HG03558 (cell line): ENCODE results near the gene EHBP1.

Source experiments
- ATAC-seq: cut with Tn5 transposase; IDR thresholded peaks from one replicate; pipeline ENCODE4 v1.9.1; 2021; ENCODE audit warnings: moderate number of reproducible peaks; ENCODE audit not compliant: unreplicated experiment; ENCODE audit errors: extremely low read depth

Gene EHBP1

DNA sequence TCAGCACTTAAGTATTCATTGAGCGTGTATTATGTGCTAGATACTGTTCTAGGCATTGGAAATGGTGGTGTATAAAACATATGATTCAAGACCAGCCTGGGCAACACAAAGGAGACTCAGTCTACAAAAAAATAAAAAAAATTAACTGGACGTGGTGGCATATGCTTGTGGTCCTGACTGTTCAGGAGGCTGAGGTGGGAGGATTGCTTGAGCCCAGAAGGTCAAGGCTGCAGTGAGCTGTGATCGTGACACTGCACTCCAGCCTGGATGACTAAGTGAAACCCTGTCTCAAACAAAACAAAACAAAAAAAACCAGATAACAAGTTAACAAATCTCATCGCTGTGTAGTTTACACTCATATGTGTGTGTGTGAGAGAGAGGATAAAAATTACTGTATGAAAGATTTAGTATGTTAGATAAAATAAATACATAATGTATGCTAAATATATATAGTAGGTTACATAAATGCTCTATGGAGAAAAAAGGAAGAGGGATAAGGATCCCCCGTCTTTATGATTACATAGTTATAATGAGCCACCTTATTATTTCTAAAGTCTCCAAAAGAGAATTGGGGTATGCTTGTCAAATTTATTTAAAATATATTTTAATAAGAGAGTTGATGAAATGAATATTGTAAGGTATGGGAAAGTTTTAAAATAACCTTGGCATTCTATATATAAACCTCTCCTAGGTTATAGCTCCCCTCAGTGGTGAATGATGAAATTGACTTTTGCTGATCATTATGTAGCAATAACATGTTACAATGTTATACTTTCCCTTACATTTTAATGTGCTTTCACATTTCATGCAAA, 69.2 kb downstream of the EHBP1 start:
- peak; percentile 61 for ATAC-seq

DNA sequence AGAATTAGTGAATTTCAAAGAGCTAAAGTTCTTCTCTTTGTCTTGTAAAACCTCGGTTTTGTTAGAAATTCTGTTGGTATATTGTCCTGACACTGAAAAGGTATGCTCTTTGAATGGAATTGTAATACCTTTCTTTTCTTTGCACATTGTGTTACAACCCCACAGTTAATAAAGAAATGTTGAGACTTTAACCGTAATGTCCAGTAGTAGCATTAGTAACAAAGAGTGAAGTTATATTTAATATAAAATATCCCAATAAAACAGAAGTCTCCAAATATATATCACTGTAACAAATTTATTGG, 69.8 kb downstream of the EHBP1 start:
- ATAC-seq: no peak

DNA sequence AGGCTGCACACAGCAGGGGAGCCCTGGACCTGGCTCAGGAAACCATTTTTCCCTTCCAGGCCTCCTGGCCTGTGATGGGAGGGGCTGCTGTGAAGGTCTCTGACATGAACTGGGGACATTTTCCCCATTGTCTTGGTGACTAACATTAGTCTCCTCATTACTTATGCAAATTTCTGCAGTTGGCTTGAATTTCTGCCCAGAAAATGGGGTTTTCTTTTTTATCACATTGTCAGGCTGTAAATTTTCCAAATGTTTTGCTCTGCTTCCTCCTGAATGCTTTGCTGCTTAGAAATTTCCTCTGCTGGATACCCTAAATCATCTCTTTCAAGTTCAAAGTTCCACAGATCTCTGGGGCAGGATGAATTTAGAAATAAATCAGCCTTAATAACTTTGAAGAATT, 78.2 kb downstream of the EHBP1 start:
- ATAC-seq: no peak

DNA sequence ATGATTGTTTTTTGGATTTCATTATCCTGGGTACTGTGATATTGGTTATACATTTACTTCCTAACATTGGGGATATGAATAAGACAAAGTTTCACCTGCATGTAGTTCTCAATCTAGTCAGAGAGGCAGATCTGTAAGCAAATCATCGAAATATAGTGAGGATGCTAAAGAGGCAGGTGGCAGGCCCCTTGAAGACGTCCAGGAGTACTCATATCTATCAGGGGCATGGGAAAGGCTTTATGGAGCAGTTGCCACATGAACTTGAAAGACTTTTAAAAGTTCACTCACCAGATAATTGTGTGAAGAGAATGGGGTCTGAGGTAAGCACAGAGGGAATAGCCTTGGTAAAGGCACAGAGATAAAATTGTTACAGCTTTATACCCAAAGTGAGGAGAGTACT, 78.8 kb downstream of the EHBP1 start:
- ATAC-seq: no peak

DNA sequence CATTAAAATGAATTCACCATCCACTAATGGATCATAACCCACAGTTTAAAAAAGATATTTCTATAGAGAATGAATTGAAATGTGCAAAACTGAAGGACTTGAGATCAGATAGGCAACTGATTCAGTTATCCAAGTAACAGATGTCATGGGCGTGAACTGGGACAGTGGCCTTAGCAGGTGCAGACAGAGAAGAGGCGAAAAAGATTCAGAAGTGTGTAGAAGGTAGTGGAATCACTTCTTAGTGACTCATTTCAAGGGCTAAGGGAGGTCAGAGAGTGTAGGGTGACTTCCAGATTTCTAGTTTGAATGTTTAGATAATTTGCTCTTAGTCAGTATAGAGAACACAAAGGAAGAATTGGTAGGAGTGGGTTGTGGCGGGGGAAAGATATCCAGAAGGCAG, 79.7 kb downstream of the EHBP1 start:
- ATAC-seq: no peak

DNA sequence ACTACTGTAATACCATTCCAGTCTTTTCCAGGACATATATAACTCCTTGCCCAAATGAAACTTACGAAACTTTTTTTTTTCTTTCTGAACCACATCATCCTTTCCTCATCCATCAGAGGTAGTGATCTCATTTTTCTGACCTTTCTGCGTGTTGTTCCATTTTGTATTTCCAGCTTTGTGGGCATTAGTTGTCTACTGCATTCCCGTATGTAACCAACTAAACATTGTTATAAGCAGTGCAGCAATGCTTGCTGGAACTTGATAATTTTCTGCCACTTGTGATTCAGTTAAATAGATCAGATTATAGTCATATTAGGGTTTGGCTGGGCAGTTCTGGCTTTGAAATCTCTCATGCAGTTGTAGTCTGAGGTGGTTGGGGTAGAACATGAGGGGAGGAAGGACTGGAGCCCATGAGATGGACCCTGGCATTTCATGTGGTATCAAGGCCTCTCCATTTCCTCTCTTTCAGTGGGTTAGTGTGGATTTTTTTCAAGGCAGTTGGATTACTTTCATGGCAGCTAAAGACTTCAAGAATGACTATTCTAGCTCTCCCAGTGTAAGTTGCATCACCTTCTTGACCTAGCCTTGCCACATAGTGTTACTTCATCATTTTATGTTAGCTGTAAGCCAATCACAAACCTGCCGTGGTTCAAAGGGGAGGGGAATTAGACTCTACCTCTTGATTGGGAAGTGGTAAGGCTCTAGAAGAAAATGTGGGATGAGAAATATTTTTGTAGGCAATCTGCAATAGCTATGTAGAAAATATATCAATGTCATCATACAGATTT, 80.5 kb downstream of the EHBP1 start:
- no peak for ATAC-seq

DNA sequence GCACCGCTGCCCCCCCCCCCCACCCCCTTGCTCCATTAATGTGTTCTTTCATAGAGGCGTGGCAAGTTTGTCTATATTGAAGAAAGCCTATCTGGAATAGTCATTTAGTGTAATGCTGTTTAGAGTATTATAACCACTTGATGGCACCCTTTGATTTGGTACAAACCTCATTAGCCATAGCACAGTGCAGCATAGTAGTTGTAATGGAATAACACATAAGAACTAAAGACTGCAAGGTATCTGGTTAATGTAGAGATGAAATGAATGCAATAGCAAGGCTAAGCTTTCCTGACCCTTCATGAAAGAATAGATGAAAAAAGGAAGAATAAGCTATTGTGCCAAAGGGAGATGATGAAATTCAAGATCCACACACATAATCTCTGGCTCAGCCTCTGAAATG, 81.9 kb downstream of the EHBP1 start:
- no peak for ATAC-seq

DNA sequence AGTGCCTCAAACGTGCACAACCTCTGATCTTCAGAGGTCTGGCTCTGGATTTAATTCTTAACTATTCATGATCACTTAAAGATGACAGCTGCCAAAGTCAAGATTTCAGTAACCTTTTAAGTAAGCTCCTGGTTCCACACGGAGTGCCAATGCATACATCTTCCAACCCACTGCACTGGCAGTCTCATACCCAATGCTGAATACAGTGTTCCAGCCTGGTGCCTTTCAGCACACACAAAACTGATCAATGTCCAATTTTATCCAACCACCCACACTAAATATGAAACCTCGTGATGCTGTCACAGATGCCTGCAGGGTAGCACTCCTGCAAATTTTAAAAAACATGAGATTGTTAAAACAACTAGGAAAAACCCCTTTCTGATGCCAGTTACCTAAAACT, 84.0 kb downstream of the EHBP1 start:
- no peak for ATAC-seq

DNA sequence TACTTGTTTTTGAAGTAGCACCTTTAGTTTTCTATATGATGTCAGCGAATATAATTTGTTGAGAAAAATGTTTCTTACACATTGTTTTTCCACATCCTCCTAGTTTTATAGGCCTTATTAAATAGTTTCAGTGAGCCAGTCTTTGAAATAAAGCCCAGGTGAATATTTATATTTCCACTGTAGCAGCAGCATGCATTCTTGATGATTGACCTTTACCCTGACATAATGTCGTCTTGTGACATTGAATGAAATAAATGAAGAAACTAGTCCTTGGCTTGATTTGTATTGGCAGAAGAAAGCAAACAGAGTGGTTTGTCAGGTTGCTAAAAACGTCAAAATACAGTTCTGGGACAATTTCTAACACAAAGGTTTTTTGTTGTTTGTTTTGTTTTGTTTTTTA, 84.4 kb downstream of the EHBP1 start:
- no peak for ATAC-seq

DNA sequence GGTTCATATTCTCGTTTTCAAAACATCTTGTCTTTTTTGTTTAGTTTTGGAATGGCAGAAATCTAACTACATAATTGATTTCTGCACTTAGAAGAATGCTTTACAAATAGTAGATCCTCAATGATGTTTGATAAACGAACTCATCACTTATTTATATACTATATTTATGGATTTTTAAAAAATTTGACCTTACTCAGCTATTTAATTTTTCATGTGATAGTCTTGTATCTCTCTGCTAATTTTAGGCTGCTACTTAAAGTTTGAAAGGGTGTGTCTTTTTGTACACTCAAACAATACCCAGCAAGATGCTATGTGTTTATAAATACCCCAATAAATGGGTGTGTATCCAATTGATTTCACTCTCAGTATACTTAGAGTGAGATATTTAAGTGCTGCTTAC, 86.9 kb downstream of the EHBP1 start:
- no peak for ATAC-seq

DNA sequence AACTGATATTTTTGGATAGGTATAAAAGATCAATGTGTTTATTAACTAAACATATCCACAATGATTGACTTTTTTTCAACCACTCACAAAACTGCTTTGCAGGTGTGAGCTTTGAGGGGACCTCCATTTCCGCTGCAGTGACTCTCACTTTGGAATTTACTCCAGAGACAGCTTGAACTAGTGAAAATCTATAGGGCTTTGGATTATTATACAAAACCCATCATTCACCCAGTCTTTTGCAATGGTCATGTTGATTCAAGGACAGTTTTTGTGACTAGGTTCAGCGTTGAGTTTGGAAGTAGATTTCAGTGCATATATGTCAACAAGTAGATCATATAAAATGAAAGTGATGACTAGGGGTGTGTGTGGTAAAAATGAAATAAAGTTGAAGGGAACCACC, 87.7 kb downstream of the EHBP1 start:
- no peak for ATAC-seq

DNA sequence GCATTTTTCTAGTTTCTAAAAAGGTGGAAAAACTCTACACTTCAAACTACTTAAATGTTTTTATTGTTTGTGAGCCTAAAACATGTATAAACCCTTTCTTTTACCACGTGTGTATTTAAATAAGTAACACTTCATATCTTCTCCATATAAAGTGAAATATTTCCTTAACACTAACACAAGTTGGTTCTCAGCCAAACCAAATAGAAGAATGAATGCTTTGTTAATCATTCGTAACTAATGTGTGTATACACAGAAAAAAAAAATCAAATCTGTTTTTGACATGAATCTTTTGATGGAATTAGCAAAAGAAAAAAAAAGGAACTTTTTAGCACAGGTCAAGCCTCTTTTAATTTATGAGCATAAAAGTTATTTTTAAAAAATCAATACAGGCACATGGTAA, 89.3 kb downstream of the EHBP1 start:
- ATAC-seq: no peak

DNA sequence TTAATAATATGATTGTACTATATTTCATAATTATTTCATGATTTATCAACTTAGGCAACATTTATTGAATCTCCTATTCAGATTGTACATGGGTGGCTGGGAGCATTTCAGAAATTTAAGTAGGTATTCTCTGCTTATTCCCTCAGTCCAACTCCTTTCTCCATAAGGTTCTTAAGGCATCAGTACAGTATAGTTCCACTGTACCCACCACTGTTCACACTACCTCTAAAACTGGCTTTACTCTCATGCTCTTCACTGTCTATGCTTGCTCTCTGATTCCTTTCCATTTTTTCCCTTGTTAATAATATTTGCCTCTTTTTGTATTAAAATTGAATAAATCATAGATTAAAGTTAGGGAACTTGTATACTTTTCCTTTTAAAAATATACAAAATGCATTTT, 89.8 kb downstream of the EHBP1 start:
- no peak for ATAC-seq

DNA sequence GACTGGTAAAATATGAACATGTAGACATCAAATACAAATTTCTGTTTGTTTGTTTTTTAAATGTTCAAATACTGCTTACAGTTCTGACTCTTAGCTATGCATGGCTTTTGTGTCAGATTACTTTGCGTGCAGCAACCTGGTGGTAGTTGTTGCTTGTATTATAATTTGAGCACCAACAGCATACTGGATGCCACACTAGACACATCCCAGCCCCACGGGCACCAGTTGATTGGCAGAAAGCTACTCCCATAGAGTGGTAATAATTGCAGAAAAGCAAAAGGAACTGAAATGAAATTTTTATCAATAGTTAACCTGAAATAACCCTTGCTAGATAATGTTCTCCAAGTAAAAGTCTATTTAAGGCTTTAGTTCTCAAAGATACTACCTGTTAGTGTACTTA, 91.6 kb downstream of the EHBP1 start:
- no peak for ATAC-seq

DNA sequence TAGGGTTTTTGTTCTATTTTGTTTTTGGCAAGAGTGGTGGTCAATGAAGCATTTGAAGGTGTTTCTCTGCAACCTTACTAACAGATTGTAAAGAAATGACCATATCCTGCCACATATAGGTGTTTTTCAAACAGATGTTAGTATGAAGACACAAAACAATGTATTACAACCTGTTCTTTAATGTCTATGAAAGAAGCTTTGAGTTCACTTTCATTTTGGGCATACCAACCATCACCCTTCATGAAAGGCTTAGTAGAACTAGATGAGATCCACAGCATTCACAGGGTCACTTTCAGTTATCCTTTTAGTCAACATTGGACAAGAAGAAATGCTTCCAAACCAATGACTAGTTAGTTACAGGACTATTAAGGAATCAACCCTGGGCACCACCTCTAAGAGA, 95.1 kb downstream of the EHBP1 start:
- no peak for ATAC-seq

DNA sequence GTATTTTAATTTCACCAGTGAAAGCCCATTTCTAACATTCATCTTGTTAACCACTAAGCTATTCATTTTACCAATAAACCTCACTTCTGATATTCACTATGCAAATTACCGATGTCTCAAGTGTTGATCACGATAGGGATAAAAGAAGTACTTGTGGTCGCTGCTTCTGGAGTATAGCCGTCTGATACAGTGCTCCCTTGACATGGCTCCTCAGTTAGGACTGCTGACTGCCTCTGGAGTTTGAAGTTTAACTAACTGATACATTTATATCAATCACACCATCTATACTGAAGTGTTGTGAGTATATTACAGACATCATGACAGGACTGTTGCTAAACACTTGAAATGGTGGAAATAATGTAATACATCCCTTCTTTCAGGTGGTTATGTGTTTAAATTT, 95.6 kb downstream of the EHBP1 start:
- no peak for ATAC-seq

DNA sequence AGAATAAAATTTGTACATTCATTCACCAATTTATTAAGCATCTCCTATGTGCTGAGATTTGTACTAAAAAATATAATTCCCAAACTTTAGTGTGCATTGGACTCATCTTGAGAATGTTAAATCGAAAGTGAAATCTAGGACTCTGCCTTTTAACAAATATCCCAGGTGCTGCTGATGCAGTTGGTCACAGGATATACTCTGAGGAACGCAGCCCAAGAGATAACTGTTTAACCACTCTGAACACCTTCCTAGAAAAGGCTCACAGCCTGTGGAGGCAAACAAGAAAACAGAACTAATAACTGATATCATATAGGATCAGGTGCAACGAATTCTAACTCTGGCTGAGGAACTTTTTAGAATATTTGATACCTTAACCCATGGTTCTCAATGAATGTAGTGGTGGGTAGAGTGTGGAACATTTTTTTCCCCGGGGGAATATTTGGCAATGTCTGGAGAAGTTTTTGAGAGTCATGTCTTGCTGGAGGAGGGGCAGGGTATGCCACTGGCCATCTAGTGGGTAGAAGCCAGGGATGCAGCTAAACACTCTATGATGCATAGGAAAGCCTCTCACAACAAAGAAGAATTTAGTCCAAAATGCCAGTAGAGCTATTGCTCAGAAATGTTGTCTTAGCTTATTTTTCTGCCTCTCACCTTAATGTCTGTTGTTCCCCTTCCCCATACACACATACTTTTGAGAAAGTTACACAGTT, 96.5 kb downstream of the EHBP1 start:
- ATAC-seq: no peak

DNA sequence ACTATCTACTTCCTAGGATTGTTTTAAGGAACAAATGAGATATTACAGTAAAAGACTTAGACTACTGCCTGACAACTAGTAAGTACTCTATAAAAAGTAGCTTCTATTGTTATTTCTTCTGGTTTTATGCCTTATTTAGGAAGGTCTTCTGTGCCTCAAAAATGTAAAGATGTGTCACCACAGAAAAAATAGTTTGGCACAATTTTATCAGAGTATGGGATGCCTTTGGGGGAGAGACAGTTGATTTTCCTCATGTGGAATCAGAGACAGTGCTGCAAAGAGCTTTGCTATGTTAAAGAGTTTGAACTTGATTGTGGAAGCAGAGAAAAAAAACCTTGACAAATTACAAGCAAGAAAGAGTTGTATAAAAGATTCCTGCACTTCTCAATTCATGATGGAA, 98.4 kb downstream of the EHBP1 start:
- ATAC-seq: no peak

DNA sequence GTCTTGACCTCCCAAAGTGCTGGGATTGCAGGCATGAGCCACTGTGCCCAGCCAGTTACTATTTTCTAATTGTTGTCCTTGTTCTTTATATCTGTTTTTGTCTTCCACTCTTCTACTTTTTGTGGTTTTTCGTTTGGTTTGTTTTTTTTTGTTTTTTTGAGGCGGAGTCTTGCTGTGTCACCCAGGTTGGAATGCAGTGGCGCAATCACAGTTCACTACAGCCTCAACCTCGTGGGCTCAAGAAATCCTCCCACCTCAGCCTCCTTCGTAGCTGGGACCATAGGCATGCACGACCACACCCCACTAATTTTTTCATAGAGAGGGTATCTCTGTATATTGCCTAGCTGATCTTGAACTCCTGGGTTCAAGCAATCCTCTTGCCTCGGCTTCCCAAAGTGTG, 100.7 kb downstream of the EHBP1 start:
- no peak for ATAC-seq

DNA sequence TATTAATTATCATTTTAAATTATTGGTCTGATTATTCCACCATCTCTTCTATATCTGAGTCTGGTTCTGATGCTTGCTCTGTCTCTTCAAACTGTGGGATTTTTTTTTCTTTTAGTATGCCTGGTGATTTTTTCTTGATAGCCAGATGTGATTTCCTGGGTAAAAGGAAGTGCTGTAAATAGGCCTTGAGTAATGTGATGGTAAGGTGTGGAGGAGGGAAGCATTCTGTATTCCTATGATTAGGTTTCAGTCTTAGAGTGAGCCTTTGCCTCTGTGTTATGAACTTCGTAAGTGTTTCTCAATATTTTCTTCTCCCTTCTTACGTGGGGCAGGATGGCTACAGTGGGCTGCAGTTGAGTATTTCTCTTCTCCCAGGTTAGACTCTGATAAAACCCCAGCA, 103.0 kb downstream of the EHBP1 start:
- no peak for ATAC-seq

DNA sequence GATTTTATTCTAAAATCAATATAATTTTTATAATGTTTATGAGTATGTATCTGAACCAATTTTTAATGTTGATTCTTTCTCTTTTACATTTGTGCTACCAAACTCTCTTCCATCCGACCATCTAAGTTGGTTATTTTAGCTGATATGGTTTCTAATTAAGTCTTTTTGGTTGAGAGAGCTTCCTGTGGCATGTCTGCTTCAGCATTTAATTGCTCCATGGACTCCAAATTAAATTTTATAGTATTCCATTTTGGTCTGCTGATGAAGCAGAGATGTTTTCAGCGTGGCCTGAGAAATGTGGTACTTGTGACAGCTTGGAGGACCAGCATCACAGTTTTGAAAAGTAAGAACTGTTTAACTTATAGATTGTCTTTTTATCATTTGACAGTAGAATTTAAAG, 105.6 kb downstream of the EHBP1 start:
- ATAC-seq: no peak
